ENCODE data around the gene PTHLH. TPM values are rescaled to one million over a fixed set of nuclear protein-coding genes. Genes with fewer than 3 reads are reported as not detected.

The PTHLH gene
- total and polyA plus RNA-seq, 8 donors, result 0.09 to 0.89 (median 0.27) TPM

Other genes starting within 250 kb of the PTHLH start
- gene KLHL42, start 192.5 kb downstream of the PTHLH start, total RNA-seq, result 10 to 100 TPM; 10.7 to 21.3 (median 15.1) TPM
- gene KLHL42, start 192.5 kb downstream of the PTHLH start, polyA plus RNA-seq, result 10 to 100 TPM; 14.5 to 20.1 TPM
- under 1 TPM in 1 of 6 donors, not detected in 5; 0.19 TPM for gene MANSC4, start 192.5 kb downstream of the PTHLH start, total RNA-seq
- gene MANSC4, start 192.5 kb downstream of the PTHLH start, polyA plus RNA-seq, result 1 to 10 TPM in 1 of 2 donors, under 1 TPM in 1; 0.23 to 2.3 TPM
- 10 to 100 TPM; 18.0 to 27.0 (median 20.4) TPM for gene CCDC91, start 217.7 kb upstream of the PTHLH start, total RNA-seq
- 10 to 100 TPM; 15.0 to 18.7 TPM for gene CCDC91, start 217.7 kb upstream of the PTHLH start, polyA plus RNA-seq

Data from pancreas (tissue), 8 donors.